Posterior vena cava (tissue), 2 donors: ENCODE measurements around the gene PPP1R36. TPM values are rescaled to one million over a fixed set of nuclear protein-coding genes. Genes with fewer than 3 reads are reported as not detected.
"Not testable (repeated sequence)": the region's sequence is repeated elsewhere in the genome, so short reads cannot be mapped to it uniquely, and the experiment has no call there.

ENCODE experiments used
- DNase-seq: peaks from one replicate; pipeline ENCODE4 v3.0.0-alpha.2; 2020; ENCODE audit warnings: low spot score
- intact Hi-C, 2 donors: fragments of 100-400 bp; cut with DNase I; formaldehyde crosslinking; loops; one replicate each; pipeline versions ENCODE4 v1.14.1 to v1.14.2; 2022 to 2023
- total RNA-seq, 2 donors: library from RNA; stranded (reverse); fragmentation: NEBNext Ultra II Directional; extraction: Animal tissue kit (Norgen Biotek cat#: 25700); gene quantifications; one replicate each; pipeline ENCODE4 v1.2.1, GENCODE V29; 2021
- donor health status: DM: yes; HTN: yes; CAD: no.
- donor health status: DM: yes; HTN: yes; CAD: no.

PPP1R36 gene
- total RNA-seq, 2 donors from 2014 or later, result 0.62 to 0.65 TPM

DNA sequence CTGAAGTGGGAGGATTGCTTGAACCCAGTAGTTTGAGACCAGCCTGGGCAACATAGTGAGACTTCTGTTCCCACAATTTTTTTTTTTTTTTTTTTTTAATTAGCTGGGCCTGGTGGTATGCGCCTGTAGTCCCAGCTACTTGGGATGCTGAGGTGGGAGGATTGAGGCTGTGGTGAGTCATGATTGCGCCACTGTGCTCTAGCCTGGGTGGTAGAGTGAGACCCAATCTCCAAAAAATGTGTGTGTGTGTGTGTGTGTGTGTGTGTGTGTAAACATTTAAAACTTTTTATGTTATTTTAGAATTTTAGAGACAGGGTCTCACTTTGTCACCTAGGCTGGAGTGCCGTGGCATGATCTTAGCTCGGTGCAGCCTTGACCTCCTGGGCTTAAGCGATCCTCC is 6.8 kb downstream of the PPP1R36 start:
- intact Hi-C loops, result no loop called here
- DNase-seq, result no peak

GRCh38 chr14:64558216-64558615 is 8.5 kb downstream of the PPP1R36 start:
- DNase-seq, intact Hi-C loops: not testable (repeated sequence)

- intact Hi-C loops, result no loop called here
- DNase-seq, result no peak
Measured at GRCh38 chr14:64561631-64562030, 11.9 kb downstream of the PPP1R36 start.

- intact Hi-C loops, result no loop called here
- no peak for DNase-seq
Measured at GRCh38 chr14:64562436-64562835, 12.7 kb downstream of the PPP1R36 start.

- intact Hi-C loops, result no loop called here
- DNase-seq, result no peak
Measured at GRCh38 chr14:64563696-64564095, 13.9 kb downstream of the PPP1R36 start.

DNA sequence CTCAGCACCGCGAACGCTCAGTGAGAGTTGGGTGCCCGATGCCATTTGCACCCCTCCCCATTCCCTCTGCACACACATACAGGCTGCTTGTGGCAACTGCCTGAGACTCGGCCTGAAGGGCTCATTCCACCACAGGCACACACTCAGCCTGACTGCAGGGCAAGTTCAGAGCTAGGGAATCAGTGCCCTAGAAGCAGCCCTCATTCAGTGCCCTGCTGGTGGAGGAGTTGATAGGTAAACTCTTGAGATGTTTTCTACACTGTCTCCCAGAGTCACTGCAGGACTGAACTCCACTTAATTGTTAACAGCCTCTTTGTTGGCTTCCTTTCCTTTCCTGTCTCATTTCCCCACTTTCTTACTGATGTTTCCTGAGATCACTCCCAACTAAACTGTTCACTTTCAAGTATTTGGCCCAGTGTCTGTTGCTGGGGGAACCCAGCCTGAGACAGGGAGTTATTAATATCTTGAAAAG is 16.9 kb downstream of the PPP1R36 start:
- DNase-seq, result no peak
- intact Hi-C loops, result no loop called here

GRCh38 chr14:64569138-64569631 is 19.4 kb downstream of the PPP1R36 start:
- DNase-seq, result peak; percentile 85
- intact Hi-C loops, result no loop called here

DNA sequence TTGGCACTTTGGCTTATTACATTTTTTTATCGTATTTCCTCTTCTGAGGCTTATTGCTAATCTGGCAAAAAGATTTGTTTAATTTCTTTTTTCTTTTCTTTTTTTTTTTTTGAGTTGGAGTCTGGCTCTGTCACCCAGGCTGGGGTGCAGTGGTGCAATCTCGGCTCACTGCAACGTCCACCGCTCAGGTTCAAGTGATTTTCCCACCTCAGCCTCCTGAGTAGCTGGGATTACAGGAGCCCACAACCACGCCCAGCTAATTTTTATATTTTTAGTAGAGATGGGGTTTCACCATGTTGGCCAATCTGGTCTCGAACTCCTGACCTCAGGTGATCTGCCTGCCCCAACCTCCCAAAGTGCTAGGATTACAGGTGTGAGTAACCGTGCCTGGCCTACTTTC is 19.9 kb downstream of the PPP1R36 start:
- intact Hi-C loops, DNase-seq: not testable (repeated sequence)

DNA sequence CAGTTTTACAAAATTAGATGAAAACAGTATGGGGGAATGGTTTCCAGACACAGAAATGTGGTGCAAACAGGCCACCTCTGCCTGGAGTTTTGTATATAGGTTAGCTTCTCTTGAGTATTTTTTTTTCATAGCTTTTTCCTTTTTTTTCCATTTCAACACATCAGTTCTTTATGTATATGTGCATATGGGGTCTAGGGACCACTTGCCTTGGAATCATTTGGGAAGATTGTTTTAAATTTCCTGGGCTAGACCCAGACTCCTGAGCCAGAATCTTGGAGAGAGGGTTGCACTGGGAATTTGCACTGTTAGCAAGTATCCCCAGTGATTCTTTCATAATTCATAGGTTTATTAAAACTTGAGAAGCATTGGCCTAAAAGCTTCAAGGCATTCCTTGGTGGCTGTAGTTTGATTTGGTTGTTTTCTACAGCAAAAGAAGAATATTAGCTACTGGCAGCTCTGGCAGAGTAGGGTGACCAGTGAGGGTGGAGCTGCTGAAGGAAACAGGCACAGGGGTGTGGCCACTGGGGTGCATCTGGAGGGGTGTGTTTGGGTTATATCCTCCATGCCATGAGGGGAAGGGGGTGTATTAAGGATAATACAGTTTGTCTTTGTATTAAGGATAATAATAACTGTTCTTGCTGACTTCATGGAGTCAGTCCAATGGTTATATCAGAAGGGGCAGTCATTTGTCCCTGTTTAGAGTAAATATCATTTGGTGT is 22.8 kb downstream of the PPP1R36 start:
- intact Hi-C loops, result no loop called here
- no peak for DNase-seq

- intact Hi-C loops, result no loop called here
- no peak for DNase-seq
Measured at GRCh38 chr14:64573109-64573508, 23.3 kb downstream of the PPP1R36 start.

DNA sequence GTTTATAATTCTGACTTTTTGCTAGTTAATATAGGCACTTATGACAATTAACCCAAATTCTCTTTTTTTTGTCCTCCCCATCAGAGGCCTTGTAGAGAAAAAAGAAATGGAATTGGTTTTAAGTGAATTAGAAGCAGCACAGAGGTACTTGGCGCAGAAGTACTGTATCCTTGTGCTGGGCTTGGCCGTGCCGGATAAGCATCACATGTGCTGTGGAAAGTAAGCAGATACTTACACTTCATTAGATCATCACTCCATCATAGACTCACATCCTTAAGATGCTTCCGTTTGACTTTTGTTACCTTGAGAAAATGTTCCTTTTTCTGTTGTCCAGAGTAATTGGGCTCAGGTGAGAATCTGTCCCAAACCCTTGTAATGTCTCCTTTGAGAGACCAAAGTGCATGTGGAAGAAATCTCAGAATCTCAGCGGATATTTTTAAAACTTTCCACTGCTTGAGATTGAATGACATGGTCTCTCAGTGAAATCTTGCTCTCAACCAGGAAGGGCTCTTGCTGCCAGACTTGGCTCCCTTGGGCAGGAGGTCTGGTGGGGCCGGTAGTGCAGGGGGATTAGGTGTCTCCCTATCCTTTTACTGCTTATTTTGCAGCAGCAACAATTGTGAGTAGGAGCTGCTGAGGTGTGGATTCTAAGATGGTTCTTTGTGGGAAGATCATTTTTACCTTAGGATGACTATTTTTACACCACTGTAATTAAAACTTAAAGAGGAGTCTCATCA is 24.8 kb downstream of the PPP1R36 start:
- intact Hi-C loops, result no loop called here

DNA sequence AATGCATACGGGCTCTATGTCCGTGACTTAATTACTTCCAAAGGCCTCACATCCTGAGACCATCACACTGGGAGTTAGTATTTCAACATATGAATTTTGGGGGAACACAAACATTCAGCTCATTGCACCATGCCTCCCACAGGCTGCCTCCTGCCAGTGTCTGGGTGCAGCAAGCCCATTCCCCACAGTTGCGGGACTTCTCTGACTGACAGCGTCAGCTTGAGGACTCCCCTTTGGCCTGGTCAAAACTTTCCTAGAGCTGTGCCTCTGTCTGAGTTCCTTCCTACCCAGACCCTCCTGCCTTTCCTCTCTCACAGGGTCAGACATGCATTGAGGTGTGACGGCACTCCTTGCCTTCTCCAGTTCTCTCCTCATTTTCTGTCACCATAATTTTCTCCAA is 27.4 kb downstream of the PPP1R36 start:
- no peak for DNase-seq
- intact Hi-C loops, result no loop called here

More for the DNA sequence above, 24.8 kb downstream of the PPP1R36 start:
- DNase-seq, result no peak

DNA sequence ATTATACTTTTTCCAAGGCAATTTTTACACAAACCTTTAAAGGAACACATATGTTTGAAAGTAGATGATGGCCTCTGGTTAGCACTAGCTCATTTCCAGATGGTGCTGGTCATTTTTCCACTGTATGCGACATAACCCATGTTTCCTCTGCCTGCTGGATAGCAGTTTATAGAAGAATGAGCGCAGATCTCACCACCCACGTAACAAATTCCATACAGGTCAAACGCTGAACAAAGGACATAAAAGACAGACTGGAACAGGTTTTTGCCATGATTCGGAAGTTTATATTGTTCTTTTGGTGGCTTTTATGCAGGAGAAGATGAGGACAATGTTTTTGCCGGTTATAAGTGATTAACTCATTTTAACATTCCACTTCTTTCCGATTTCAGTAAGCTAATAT is 30.7 kb downstream of the PPP1R36 start:
- intact Hi-C loops, result no loop called here

GRCh38 chr14:64581363-64581762 is 31.6 kb downstream of the PPP1R36 start:
- intact Hi-C loops, result loop anchor here in 1 of 2 donors (1.0 kb wide), 1 partner anchor 21 kb away; no protein-coding TSS in a partner anchor
- DNase-seq, result no peak

More for the DNA sequence above, 30.7 kb downstream of the PPP1R36 start:
- no peak for DNase-seq

- DNase-seq, result no peak
- intact Hi-C loops, result loop anchor here in 1 of 2 donors (1.0 kb wide), 1 partner anchor 20 kb away; no protein-coding TSS in a partner anchor
Measured at GRCh38 chr14:64581817-64582216, 32.1 kb downstream of the PPP1R36 start.

- no peak for DNase-seq
- intact Hi-C loops, result no loop called here
Measured at GRCh38 chr14:64584190-64584589, 34.4 kb downstream of the PPP1R36 start.

GRCh38 chr14:64591809-64592208 is 42.0 kb downstream of the PPP1R36 start:
- no peak for DNase-seq
- intact Hi-C loops, result no loop called here

GRCh38 chr14:64594438-64594837 is 44.7 kb downstream of the PPP1R36 start:
- intact Hi-C loops, result no loop called here
- no peak for DNase-seq

DNA sequence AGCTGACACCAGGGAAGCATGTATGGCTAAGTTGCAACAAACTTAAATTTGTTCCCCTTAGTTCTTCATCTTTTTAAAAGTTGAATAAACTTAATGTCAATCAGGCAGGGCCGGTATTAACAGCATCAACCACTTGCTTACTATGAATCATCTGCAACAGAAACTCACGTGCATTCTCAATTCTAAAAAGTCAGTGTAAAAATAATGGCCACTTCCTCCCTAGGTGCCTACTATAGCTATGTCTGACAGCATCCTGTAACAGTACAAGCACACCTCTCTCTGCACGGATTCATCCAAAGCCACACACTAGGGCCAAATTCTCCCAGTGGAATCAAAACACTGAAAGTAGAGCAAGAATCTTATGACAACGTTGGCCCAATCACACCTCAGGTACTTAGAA is 48.6 kb downstream of the PPP1R36 start:
- DNase-seq, result no peak
- intact Hi-C loops, result no loop called here

DNA sequence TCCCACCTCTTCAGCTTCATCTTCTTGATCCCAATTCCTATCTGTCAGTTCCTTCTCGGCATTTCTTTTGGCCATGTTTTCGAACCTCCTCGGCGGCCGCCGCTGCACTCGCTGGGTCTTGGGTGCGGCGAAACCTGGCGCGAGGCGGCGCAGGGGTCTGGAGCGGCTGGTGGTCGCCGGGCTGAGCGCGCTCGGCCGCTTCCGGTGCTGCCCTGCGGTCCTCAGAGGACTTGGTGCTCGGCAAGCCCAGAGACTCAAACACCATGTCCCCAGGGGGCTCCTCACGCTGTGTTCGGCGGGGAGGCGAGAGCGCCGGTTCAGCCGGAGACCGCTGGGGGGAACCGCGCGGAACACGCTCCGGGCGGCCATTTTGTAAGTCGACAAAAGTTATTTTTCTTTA is 51.8 kb downstream of the PPP1R36 start:
- no peak for DNase-seq
- intact Hi-C loops, result no loop called here
